ENCODE measurements around the gene OSBPL1A. TPM values are rescaled to one million over a fixed set of nuclear protein-coding genes. Genes with fewer than 3 reads are reported as not detected.
"Not testable (repeated sequence)": the region's sequence is repeated elsewhere in the genome, so short reads cannot be mapped to it uniquely, and the experiment has no call there.

The OSBPL1A gene
- total RNA-seq, 6 experiments from 2014 or later: 4.1 to 14.6 (median 14.0) TPM

DNA sequence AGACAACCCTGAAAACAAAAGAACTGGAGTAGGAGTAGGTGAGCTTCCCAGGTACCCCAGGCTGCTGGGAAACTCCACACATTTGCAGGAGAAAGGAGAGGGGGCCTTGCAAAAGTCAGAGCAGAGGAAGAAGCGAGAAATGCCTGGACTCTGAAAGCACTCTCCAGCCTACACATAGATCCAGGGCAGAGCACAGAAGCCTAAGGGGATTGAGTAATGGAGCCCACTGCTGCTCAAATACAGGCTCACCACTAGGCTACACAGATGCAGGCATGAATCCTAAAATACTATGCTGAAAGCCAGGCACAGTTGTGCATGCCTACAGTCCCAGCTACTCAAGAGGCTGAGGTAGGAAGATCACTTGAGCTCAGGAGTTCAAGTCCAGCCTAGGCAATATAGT is 33.4 kb downstream of the OSBPL1A start:
- Histone ChIP-seq H3K36me3 (no peaks in the 10 kb centered on the region), H3K27ac (no peak overlapping the region), H3K9me3 (no peaks in the 10 kb centered on the region), H3K4me1 (no peaks in the 10 kb centered on the region), H3K27me3 (no peaks in the 10 kb centered on the region), H3K4me3 (no peak overlapping the region)
- DNase-seq: no peak
- intact Hi-C loops (cut with DNase I): loop anchor here in 1 of 2 donors (5.0 kb wide), 1 partner anchor 123 kb away; no protein-coding TSS in a partner anchor
- TF ChIP-seq, protein P1, sequence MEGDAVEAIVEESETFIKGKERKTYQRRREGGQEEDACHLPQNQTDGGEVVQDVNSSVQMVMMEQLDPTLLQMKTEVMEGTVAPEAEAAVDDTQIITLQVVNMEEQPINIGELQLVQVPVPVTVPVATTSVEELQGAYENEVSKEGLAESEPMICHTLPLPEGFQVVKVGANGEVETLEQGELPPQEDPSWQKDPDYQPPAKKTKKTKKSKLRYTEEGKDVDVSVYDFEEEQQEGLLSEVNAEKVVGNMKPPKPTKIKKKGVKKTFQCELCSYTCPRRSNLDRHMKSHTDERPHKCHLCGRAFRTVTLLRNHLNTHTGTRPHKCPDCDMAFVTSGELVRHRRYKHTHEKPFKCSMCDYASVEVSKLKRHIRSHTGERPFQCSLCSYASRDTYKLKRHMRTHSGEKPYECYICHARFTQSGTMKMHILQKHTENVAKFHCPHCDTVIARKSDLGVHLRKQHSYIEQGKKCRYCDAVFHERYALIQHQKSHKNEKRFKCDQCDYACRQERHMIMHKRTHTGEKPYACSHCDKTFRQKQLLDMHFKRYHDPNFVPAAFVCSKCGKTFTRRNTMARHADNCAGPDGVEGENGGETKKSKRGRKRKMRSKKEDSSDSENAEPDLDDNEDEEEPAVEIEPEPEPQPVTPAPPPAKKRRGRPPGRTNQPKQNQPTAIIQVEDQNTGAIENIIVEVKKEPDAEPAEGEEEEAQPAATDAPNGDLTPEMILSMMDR (IDR thresholded peaks at IDR 0.05): no peak
- no peak for TF ChIP-seq POLR2A (IDR thresholded peaks at IDR 0.05)
- WGBS (ENCODE audit: insufficient coverage, low coverage, low lambda C conversion rate, missing lambda C conversion rate): no CpG with 5 or more reads among the region's 1 CpG
- ATAC-seq: no peak

DNA sequence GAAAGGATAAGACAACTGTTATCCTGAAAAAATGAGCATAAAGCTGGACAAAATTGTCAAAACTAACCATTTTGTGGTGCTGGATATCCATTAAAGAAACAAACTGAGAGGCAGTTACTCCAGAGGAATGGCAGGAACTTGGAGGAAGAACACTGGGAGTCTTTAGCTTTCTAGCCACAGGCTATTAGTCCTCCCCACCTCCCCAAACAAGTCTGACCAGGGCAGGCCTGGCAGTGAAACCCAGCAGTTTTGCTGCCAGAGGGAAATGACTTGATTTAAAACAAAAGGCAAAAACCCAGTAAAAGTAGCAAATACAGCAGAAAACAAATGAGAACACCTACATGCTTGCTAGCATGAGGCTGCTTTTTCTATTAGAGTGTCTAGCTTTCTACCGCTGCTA is 34.9 kb downstream of the OSBPL1A start:
- H3K4me1 ChIP-seq: no peaks in the 10 kb centered on the region
- no peaks in the 10 kb centered on the region for H3K36me3 ChIP-seq
- intact Hi-C loops (cut with DNase I): loop anchor here in 1 of 2 donors (5.0 kb wide), 1 partner anchor 125 kb away; no protein-coding TSS in a partner anchor
- H3K4me3 ChIP-seq: no peak overlapping the region
- WGBS (ENCODE audit: insufficient coverage, low coverage, low lambda C conversion rate, missing lambda C conversion rate): 75% methylated on average over 1 of the region's 1 CpG
- no peak overlapping the region for H3K27ac ChIP-seq
- no peaks in the 10 kb centered on the region for H3K27me3 ChIP-seq
- TF ChIP-seq, protein P1 (IDR thresholded peaks at IDR 0.05): no peak
- no peak for TF ChIP-seq POLR2A (IDR thresholded peaks at IDR 0.05)
- H3K9me3 ChIP-seq: no peaks in the 10 kb centered on the region
- ATAC-seq (no peak), DNase-seq (no peak)

DNA sequence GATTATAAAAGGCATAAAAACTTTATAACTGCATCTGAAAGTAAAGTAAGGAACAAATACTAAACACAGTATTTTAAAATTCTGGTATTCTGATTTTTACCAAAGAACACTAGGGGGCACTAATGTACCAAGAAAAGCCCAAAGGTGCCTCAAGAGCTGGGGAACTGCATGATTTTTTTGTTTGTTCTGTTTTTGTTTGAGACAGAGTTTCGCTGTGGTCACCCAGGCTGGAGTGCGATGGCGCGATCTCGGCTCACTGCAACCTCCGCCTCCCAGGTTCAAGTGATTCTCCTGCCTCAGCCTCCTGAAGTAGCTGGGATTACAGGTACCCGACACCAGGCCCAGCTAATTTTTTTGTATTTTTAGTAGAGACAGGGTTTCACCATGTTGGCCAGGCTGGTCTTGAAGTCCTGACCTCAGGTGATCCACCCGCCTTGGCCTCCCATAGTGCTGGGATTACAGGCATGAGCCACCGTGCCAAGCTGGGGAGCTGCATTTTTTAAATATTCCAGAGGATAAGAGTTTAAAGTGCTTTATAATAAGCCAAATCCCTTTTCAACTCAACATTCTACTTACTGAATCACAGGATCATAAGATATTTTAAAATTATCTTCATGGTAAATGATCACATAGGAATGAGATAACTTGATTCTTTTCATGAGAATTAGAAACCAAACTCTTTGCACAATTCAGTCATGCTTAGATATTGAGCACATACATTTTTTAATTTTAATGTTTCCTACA is 37.7 kb downstream of the OSBPL1A start:
- TF ChIP-seq, protein P1 (IDR thresholded peaks at IDR 0.05): peak; percentile 66 to 71 (median 68)
- 19% methylated on average over 9 of the region's 9 CpGs for WGBS (ENCODE audit: insufficient coverage, low coverage, low lambda C conversion rate, missing lambda C conversion rate)
- intact Hi-C loops (cut with DNase I): loop anchor here (5.0 to 10.0 kb wide), 2 partner anchors 125 to 127 kb away; no protein-coding TSS in a partner anchor
- not testable (repeated sequence) for H3K27ac ChIP-seq, H3K4me3 ChIP-seq, DNase-seq, H3K36me3 ChIP-seq, H3K27me3 ChIP-seq, H3K4me1 ChIP-seq, H3K9me3 ChIP-seq
- ATAC-seq: peak; percentile 85 to 90 (median 88)

DNA sequence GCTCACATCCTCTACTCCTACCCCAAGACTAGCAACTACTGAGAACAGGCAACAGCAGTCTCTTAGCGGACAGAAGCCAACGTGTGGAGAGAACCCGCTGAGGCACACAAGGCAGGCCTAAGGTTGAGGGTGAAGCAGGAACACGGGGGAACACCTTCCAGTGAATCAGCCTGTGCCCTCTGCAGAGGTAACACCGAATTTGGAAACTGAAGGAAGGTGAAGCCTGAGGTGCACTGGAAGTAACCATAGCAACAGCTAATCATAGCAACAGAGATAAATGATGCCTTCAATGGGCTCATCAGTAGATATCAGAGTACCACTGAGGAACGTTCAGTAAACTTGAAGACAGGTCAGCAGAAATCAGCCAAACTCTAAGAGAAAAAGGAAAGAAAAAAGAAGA is 43.3 kb downstream of the OSBPL1A start:
- Histone ChIP-seq H3K9me3 (no peaks in the 10 kb centered on the region), H3K4me3 (no peak overlapping the region), H3K4me1 (no peaks in the 10 kb centered on the region), H3K27ac (no peak overlapping the region), H3K36me3 (no peaks in the 10 kb centered on the region), H3K27me3 (no peaks in the 10 kb centered on the region)
- WGBS (ENCODE audit: insufficient coverage, low coverage, low lambda C conversion rate, missing lambda C conversion rate): 69% methylated on average over 5 of the region's 6 CpGs
- intact Hi-C loops (cut with DNase I): loop anchor here in 1 of 2 donors (10.0 kb wide), 1 partner anchor 131 kb away; no protein-coding TSS in a partner anchor
- ATAC-seq: no peak
- TF ChIP-seq, protein P1 (IDR thresholded peaks at IDR 0.05): no peak
- no peak for TF ChIP-seq POLR2A (IDR thresholded peaks at IDR 0.05)
- DNase-seq: no peak

All from right lobe of liver (tissue), 6 donors.